HG03139 (cell line): ENCODE measurements around the gene SPPL2C.

Experiments used
- ATAC-seq: cut with Tn5 transposase; IDR thresholded peaks from one replicate; pipeline ENCODE4 v1.9.1; 2021; ENCODE audit not compliant: unreplicated experiment

The SPPL2C gene

GRCh38 chr17:45873728-45874127 is 29.0 kb downstream of the SPPL2C start:
- ATAC-seq = no peak

- no peak for ATAC-seq
Observed at GRCh38 chr17:45874151-45874550, 29.5 kb downstream of the SPPL2C start.

GRCh38 chr17:45876539-45876938 is 31.9 kb downstream of the SPPL2C start:
- ATAC-seq = no peak

- ATAC-seq = no peak
Observed at GRCh38 chr17:45877467-45877866, 32.8 kb downstream of the SPPL2C start.

- no peak for ATAC-seq
Observed at GRCh38 chr17:45883063-45883462, 38.4 kb downstream of the SPPL2C start.

- no peak for ATAC-seq
Observed at GRCh38 chr17:45886852-45887251, 42.2 kb downstream of the SPPL2C start.

GRCh38 chr17:45888392-45888791 is 43.7 kb downstream of the SPPL2C start:
- ATAC-seq = no peak

GRCh38 chr17:45889579-45889978 is 44.9 kb downstream of the SPPL2C start:
- ATAC-seq = no peak

- no peak for ATAC-seq
Observed at GRCh38 chr17:45893725-45894021, 49.0 kb downstream of the SPPL2C start.

- peak; percentile 73 for ATAC-seq
Observed at GRCh38 chr17:45894022-45894784, 49.5 kb downstream of the SPPL2C start, which contains the start of gene MAPT. TSS of gene MAPT (plus strand) at chr17:45894554. CDS start at chr17:45962338, 67,784 bp downstream.

GRCh38 chr17:45895304-45895968 is 50.8 kb downstream of the SPPL2C start:
- no peak for ATAC-seq

GRCh38 chr17:45895969-45896785 is 51.5 kb downstream of the SPPL2C start:
- ATAC-seq = no peak
